Liver (tissue), 9 donors: ENCODE measurements around the gene KCNT1. TPM values are rescaled to one million over a fixed set of nuclear protein-coding genes. Genes with fewer than 3 reads are reported as not detected.

ENCODE experiments used
- DNase-seq: peaks from one replicate; pipeline ENCODE4 v3.0.0-alpha.2; 2017; ENCODE audit warnings: low spot score
- H3K27ac ChIP-seq, 2 donors: one replicate each; pipeline ENCODE4 v1.7.0; 2013; ENCODE audit warnings: inconsistent platforms in 2 of 2, low read length in 2 of 2, control low read depth in 1 of 2, low read depth in 1 of 2, mild to moderate bottlenecking in 1 of 2
- H3K27me3 ChIP-seq, 4 donors: one replicate each; pipeline versions ENCODE4 v1.6.1 to v1.7.0; 2013; ENCODE audit warnings: low read length in 3 of 4, inconsistent platforms in 1 of 4, mild to moderate bottlenecking in 1 of 4, moderate library complexity in 1 of 4; ENCODE audit not compliant: control insufficient read depth in 4 of 4, insufficient read depth in 4 of 4
- H3K36me3 ChIP-seq, 4 donors: one replicate each; pipeline versions ENCODE4 v1.6.1 to v1.7.0; 2013; ENCODE audit warnings: low read length in 3 of 4, mild to moderate bottlenecking in 3 of 4, low read depth in 1 of 4, moderate library complexity in 1 of 4; ENCODE audit not compliant: control insufficient read depth in 4 of 4, insufficient read depth in 3 of 4
- H3K4me1 ChIP-seq, 4 donors: one replicate each; pipeline versions ENCODE4 v1.6.1 to v1.7.0; 2013; ENCODE audit warnings: low read length in 3 of 4, mild to moderate bottlenecking in 3 of 4, moderate library complexity in 1 of 4; ENCODE audit not compliant: control insufficient read depth in 4 of 4, insufficient read depth in 4 of 4
- H3K4me3 ChIP-seq, 3 donors: one replicate each; pipeline versions ENCODE4 v1.6.1 to v1.7.0; 2013; ENCODE audit warnings: low read length in 3 of 3, control low read depth in 1 of 3, low read depth in 1 of 3, mild to moderate bottlenecking in 1 of 3
- H3K9ac ChIP-seq, 2 donors: one replicate each; pipeline ENCODE4 v1.7.0; 2013; ENCODE audit warnings: low read length in 2 of 2, mild to moderate bottlenecking in 2 of 2, moderate library complexity in 2 of 2, control low read depth in 1 of 2, low read depth in 1 of 2
- H3K9me3 ChIP-seq, 4 donors: one replicate each; pipeline versions ENCODE4 v1.6.1 to v1.7.0; 2013; ENCODE audit warnings: low read length in 3 of 4; ENCODE audit not compliant: control insufficient read depth in 4 of 4
- EGR1 ChIP-seq, 2 donors: IDR thresholded peaks; 2 replicates each; pipeline ENCODE4 v1.6.1; 2016 to 2018; ENCODE audit warnings: antibody characterized with exemption in 2 of 2, low read depth in 2 of 2
- FOXA1 ChIP-seq: IDR thresholded peaks from 2 replicates; pipeline ENCODE4 v1.6.1; 2016; ENCODE audit warnings: antibody characterized with exemption
- FOXA2 ChIP-seq: IDR thresholded peaks from 2 replicates; pipeline ENCODE4 v1.6.1; 2016; ENCODE audit warnings: antibody characterized with exemption
- GABPA ChIP-seq, 2 donors: IDR thresholded peaks in 1 of 2; conservative IDR thresholded peaks in 1 of 2; 2 replicates each; pipeline ENCODE4 v1.6.1; 2016; ENCODE audit warnings: antibody characterized with exemption in 2 of 2, mild to moderate bottlenecking in 1 of 2, moderate library complexity in 1 of 2
- HNF4A ChIP-seq, 2 donors: conservative IDR thresholded peaks; 2 replicates each; pipeline ENCODE4 v1.6.1; 2016; ENCODE audit warnings: antibody characterized with exemption in 2 of 2, mild to moderate bottlenecking in 2 of 2
- HNF4G ChIP-seq: IDR thresholded peaks from 2 replicates; pipeline ENCODE4 v1.6.1; 2016; ENCODE audit warnings: antibody characterized with exemption
- JUND ChIP-seq, 2 donors: IDR thresholded peaks; 2 replicates each; pipeline ENCODE4 v1.6.1; 2016; ENCODE audit warnings: antibody characterized with exemption in 2 of 2
- NR2F2 ChIP-seq: IDR thresholded peaks from 2 replicates; pipeline ENCODE4 v1.6.1; 2016; ENCODE audit warnings: antibody characterized with exemption
- RAD21 ChIP-seq, 2 donors: IDR thresholded peaks; 2 replicates each; pipeline ENCODE4 v1.6.1; 2016; ENCODE audit warnings: antibody characterized with exemption in 2 of 2, mild to moderate bottlenecking in 2 of 2
- RXRA ChIP-seq, 2 donors: IDR thresholded peaks; 2 replicates each; pipeline ENCODE4 v1.6.1; 2017 to 2018; ENCODE audit warnings: antibody characterized with exemption in 2 of 2, mild to moderate bottlenecking in 1 of 2
- SP1 ChIP-seq: IDR thresholded peaks from 2 replicates; pipeline ENCODE4 v1.6.1; 2018; ENCODE audit warnings: antibody characterized with exemption, mild to moderate bottlenecking
- TAF1 ChIP-seq: conservative IDR thresholded peaks from 2 replicates; pipeline ENCODE4 v1.6.1; 2016; ENCODE audit warnings: antibody characterized with exemption, mild to moderate bottlenecking
- YY1 ChIP-seq: IDR thresholded peaks from 2 replicates; pipeline ENCODE4 v1.6.1; 2016; ENCODE audit warnings: antibody characterized with exemption, mild to moderate bottlenecking
- whole genome bisulfite sequencing: extraction: QIAGEN DNeasy Blood & Tissue Kit; methylation state at CpG from one replicate; pipeline ENCODE4 v1.1.7; 2013; 5-methylcytosine and 5-hydroxymethylcytosine counted together
- polyA plus RNA-seq, 2 donors: library from polyadenylated mRNA; stranded (reverse) in 1 of 2; unstranded in 1 of 2; fragments of 200-250 nt in 1 of 2; fragments of >200 nt in 1 of 2; fragmentation: Nextera tagmentation in 1 of 2; extraction: Ambion mirVana in 1 of 2; gene quantifications; one replicate each; pipeline versions ENCODE4 v1.2.1 to v1.2.3, GENCODE V29; 2013 to 2015
- total RNA-seq, 2 donors: library from RNA; depleted of rRNA; stranded (reverse); fragments of >200 nt; gene quantifications; one replicate each; pipeline ENCODE4 v1.2.3, GENCODE V29; 2014
- TF ChIP-seq, protein P1 (sequence below): IDR thresholded peaks from 2 replicates; pipeline ENCODE4 v1.6.1; 2016; ENCODE audit warnings: antibody characterized with exemption
- TF ChIP-seq, protein P2 (sequence below): IDR thresholded peaks from 2 replicates; pipeline ENCODE4 v1.6.1; 2016; ENCODE audit warnings: antibody characterized with exemption, mild to moderate bottlenecking
- TF ChIP-seq, protein P3 (sequence below): fragments of 150-350 bp; IDR thresholded peaks from 2 replicates; pipeline ENCODE4 v1.5.1; 2017; ENCODE audit warnings: improper control_type of control experiment, low read depth, low read length; ENCODE audit not compliant: missing input control
- TF ChIP-seq, protein P4 (sequence below): IDR thresholded peaks from 2 replicates; pipeline ENCODE4 v1.6.1; 2016; ENCODE audit warnings: antibody characterized with exemption
- TF ChIP-seq, protein P5 (sequence below): IDR thresholded peaks from 2 replicates; pipeline ENCODE4 v1.6.1; 2016; ENCODE audit warnings: antibody characterized with exemption
- donor health status: healthy.
- donor health status: healthy.
- donor health status: healthy.
- donor health status: healthy.
- donor health status: healthy.

The KCNT1 gene
- total and polyA plus RNA-seq, 4 donors, result 0.08 TPM; not detected in 2

DNA sequence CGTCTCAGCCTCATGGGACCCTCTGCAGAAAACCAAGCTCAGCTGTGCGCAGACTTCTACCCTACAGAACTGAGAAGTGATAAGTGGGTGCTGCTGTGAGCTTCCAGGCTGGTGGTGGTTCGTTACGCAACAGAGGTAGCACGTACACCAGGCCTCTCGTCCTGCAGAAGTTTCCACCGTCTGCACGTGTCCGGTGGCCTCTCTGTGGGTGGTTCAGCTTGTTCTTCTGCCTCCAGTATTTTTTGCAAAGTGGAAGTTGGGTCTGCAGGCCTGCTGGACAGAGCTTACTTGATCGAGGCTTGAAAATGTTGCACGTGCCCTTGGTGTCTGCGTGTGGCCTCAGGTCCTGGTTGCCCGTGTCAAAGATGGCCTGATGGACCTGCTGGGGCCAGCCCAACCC is 27.5 kb downstream of the KCNT1 start:
- no peak overlapping the region for H3K4me3 ChIP-seq
- no peak overlapping the region for H3K27ac ChIP-seq
- H3K9ac ChIP-seq, result no peak overlapping the region
- no peaks in the 10 kb centered on the region for H3K36me3 ChIP-seq
- 75% methylated on average over 13 of the region's 13 CpGs for WGBS
- TF ChIP-seq GABPA (IDR thresholded peaks at IDR 0.05 in 1 of 2, conservative IDR thresholded peaks at IDR 0.05 in 1 of 2) (no peak), RAD21 (IDR thresholded peaks at IDR 0.05) (no peak), HNF4G (no peak), TAF1 (no peak), SP1 (no peak), HNF4A (conservative IDR thresholded peaks at IDR 0.05) (no peak), NR2F2 (no peak), YY1 (no peak), JUND (IDR thresholded peaks at IDR 0.05) (no peak), FOXA2 (no peak), EGR1 (IDR thresholded peaks at IDR 0.05; ENCODE audit: low read depth in 2 of 2) (no peak), FOXA1 (no peak), RXRA (IDR thresholded peaks at IDR 0.05) (no peak)
- TF ChIP-seq, protein P1, sequence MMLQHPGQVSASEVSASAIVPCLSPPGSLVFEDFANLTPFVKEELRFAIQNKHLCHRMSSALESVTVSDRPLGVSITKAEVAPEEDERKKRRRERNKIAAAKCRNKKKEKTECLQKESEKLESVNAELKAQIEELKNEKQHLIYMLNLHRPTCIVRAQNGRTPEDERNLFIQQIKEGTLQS, result no peak
- TF ChIP-seq, protein P2, sequence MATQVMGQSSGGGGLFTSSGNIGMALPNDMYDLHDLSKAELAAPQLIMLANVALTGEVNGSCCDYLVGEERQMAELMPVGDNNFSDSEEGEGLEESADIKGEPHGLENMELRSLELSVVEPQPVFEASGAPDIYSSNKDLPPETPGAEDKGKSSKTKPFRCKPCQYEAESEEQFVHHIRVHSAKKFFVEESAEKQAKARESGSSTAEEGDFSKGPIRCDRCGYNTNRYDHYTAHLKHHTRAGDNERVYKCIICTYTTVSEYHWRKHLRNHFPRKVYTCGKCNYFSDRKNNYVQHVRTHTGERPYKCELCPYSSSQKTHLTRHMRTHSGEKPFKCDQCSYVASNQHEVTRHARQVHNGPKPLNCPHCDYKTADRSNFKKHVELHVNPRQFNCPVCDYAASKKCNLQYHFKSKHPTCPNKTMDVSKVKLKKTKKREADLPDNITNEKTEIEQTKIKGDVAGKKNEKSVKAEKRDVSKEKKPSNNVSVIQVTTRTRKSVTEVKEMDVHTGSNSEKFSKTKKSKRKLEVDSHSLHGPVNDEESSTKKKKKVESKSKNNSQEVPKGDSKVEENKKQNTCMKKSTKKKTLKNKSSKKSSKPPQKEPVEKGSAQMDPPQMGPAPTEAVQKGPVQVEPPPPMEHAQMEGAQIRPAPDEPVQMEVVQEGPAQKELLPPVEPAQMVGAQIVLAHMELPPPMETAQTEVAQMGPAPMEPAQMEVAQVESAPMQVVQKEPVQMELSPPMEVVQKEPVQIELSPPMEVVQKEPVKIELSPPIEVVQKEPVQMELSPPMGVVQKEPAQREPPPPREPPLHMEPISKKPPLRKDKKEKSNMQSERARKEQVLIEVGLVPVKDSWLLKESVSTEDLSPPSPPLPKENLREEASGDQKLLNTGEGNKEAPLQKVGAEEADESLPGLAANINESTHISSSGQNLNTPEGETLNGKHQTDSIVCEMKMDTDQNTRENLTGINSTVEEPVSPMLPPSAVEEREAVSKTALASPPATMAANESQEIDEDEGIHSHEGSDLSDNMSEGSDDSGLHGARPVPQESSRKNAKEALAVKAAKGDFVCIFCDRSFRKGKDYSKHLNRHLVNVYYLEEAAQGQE, result no peak
- TF ChIP-seq, protein P3, sequence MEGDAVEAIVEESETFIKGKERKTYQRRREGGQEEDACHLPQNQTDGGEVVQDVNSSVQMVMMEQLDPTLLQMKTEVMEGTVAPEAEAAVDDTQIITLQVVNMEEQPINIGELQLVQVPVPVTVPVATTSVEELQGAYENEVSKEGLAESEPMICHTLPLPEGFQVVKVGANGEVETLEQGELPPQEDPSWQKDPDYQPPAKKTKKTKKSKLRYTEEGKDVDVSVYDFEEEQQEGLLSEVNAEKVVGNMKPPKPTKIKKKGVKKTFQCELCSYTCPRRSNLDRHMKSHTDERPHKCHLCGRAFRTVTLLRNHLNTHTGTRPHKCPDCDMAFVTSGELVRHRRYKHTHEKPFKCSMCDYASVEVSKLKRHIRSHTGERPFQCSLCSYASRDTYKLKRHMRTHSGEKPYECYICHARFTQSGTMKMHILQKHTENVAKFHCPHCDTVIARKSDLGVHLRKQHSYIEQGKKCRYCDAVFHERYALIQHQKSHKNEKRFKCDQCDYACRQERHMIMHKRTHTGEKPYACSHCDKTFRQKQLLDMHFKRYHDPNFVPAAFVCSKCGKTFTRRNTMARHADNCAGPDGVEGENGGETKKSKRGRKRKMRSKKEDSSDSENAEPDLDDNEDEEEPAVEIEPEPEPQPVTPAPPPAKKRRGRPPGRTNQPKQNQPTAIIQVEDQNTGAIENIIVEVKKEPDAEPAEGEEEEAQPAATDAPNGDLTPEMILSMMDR, result no peak
- TF ChIP-seq, protein P4, sequence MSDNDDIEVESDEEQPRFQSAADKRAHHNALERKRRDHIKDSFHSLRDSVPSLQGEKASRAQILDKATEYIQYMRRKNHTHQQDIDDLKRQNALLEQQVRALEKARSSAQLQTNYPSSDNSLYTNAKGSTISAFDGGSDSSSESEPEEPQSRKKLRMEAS, result no peak
- TF ChIP-seq, protein P5, sequence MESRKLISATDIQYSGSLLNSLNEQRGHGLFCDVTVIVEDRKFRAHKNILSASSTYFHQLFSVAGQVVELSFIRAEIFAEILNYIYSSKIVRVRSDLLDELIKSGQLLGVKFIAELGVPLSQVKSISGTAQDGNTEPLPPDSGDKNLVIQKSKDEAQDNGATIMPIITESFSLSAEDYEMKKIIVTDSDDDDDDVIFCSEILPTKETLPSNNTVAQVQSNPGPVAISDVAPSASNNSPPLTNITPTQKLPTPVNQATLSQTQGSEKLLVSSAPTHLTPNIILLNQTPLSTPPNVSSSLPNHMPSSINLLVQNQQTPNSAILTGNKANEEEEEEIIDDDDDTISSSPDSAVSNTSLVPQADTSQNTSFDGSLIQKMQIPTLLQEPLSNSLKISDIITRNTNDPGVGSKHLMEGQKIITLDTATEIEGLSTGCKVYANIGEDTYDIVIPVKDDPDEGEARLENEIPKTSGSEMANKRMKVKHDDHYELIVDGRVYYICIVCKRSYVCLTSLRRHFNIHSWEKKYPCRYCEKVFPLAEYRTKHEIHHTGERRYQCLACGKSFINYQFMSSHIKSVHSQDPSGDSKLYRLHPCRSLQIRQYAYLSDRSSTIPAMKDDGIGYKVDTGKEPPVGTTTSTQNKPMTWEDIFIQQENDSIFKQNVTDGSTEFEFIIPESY, result no peak
- H3K4me1 ChIP-seq, result no peaks in the 10 kb centered on the region
- peaks cover 0 to 6% (median 5%) of the 10 kb centered on the region in 4 donors for H3K9me3 ChIP-seq
- H3K27me3 ChIP-seq, result peaks cover 0 to 3% (median under 1%) of the 10 kb centered on the region in 4 donors
- no peak for DNase-seq
